Measurements from ENCODE around the gene FAS. TPM values are rescaled to one million over a fixed set of nuclear protein-coding genes. Genes with fewer than 3 reads are reported as not detected.

Gene FAS
- total and polyA plus RNA-seq, 9 of the 15 experiments (the other 6 are each of a cell fraction or from before 2014, with no cell fraction given): 0.08 to 0.62 (median 0.37) TPM

- no peaks in the 10 kb centered on the region for H3K9me3 ChIP-seq (replicated peaks; ENCODE audit: control insufficient read depth, insufficient read depth, low read depth, low read length)
- intact Hi-C loops (cut with micrococcal nuclease): loop anchor here (10.0 kb wide), 1 partner anchor 148 kb away; no protein-coding TSS in a partner anchor
- no peak overlapping the region for H3K4me3 ChIP-seq
- no peaks in the 10 kb centered on the region for H3K79me2 ChIP-seq (ENCODE audit: control insufficient read depth, insufficient read depth, low read length)
- FAIRE-seq: no peak
- no peak overlapping the region for H3K27ac ChIP-seq (ENCODE audit: extremely low read depth, low read depth, low read length)
- WGBS (ENCODE audit: insufficient coverage, low coverage, missing lambda C conversion rate): 0% methylated on average over 1 of the region's 2 CpGs
- H3K4me1 ChIP-seq (replicated peaks in 1 of 2; ENCODE audit: control insufficient read depth in 2 of 2, insufficient read depth in 2 of 2, low read length in 2 of 2): peaks cover 0 to 2% of the 10 kb centered on the region in 2 experiments; a peak in 2 of 5 replicates
- BruUV-seq (replicated peaks): no TSS peak
- TF ChIP-seq ZNF644 (tag; IDR thresholded peaks at IDR 0.05; ENCODE audit: low read depth) (no peak), ZNF79 (CRISPR knock-in tag; IDR thresholded peaks at IDR 0.05; ENCODE audit: low read depth) (no peak), CREBBP (IDR thresholded peaks at IDR 0.05; ENCODE audit: low read depth, low read length) (no peak), NKRF (IDR thresholded peaks at IDR 0.05; ENCODE audit: borderline replicate concordance) (no peak), MAX (CRISPR knock-in tag; IDR thresholded peaks at IDR 0.05) (no peak), BRD9 (IDR thresholded peaks at IDR 0.05; ENCODE audit: low read depth, partially characterized antibody) (no peak), PPARD (CRISPR knock-in tag; IDR thresholded peaks at IDR 0.05) (no peak), ZNF436 (CRISPR knock-in tag; IDR thresholded peaks at IDR 0.05) (no peak), ZBTB34 (CRISPR knock-in tag; IDR thresholded peaks at IDR 0.05) (no peak), EP400 (IDR thresholded peaks at IDR 0.05) (no peak), SIX5 (IDR thresholded peaks at IDR 0.05; ENCODE audit: borderline replicate concordance in 1 of 2, insufficient read depth in 1 of 2, low read depth in 1 of 2, low read length in 2 of 2) (no peak), RFX7 (CRISPR knock-in tag; IDR thresholded peaks at IDR 0.05) (no peak), TCF7L2 (IDR thresholded peaks at IDR 0.05; ENCODE audit: low read depth, low read length) (no peak)
- TF ChIP-seq, protein P1, sequence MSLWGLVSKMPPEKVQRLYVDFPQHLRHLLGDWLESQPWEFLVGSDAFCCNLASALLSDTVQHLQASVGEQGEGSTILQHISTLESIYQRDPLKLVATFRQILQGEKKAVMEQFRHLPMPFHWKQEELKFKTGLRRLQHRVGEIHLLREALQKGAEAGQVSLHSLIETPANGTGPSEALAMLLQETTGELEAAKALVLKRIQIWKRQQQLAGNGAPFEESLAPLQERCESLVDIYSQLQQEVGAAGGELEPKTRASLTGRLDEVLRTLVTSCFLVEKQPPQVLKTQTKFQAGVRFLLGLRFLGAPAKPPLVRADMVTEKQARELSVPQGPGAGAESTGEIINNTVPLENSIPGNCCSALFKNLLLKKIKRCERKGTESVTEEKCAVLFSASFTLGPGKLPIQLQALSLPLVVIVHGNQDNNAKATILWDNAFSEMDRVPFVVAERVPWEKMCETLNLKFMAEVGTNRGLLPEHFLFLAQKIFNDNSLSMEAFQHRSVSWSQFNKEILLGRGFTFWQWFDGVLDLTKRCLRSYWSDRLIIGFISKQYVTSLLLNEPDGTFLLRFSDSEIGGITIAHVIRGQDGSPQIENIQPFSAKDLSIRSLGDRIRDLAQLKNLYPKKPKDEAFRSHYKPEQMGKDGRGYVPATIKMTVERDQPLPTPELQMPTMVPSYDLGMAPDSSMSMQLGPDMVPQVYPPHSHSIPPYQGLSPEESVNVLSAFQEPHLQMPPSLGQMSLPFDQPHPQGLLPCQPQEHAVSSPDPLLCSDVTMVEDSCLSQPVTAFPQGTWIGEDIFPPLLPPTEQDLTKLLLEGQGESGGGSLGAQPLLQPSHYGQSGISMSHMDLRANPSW (CRISPR knock-in tag; IDR thresholded peaks at IDR 0.05): no peak
- TF ChIP-seq, protein P2, sequence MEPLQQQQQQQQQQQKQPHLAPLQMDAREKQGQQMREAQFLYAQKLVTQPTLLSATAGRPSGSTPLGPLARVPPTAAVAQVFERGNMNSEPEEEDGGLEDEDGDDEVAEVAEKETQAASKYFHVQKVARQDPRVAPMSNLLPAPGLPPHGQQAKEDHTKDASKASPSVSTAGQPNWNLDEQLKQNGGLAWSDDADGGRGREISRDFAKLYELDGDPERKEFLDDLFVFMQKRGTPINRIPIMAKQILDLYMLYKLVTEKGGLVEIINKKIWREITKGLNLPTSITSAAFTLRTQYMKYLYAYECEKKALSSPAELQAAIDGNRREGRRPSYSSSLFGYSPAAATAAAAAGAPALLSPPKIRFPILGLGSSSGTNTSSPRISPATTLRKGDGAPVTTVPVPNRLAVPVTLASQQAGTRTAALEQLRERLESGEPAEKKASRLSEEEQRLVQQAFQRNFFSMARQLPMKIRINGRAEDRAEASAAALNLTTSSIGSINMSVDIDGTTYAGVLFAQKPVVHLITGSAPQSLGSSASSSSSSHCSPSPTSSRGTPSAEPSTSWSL (CRISPR knock-in tag; IDR thresholded peaks at IDR 0.05; ENCODE audit: borderline replicate concordance): no peak
- no peaks in the 10 kb centered on the region for H3K9me1 ChIP-seq (ENCODE audit: control insufficient read depth, insufficient read depth, low read length)
- no peak overlapping the region for H3K4me2 ChIP-seq (ENCODE audit: insufficient read depth, low read length)
- no peak for DNase-seq (ENCODE audit: extremely low read depth in 1 of 4, low spot score in 3 of 4)
- ChIA-PET CTCF (ENCODE audit: low intra/inter-chr PET ratio) (no interaction called here), POLR2A (no interaction called here)
- no peak overlapping the region for H3K9ac ChIP-seq (ENCODE audit: insufficient read depth in 1 of 2, low read depth in 2 of 2, low read length in 2 of 2)
- in situ Hi-C loops (cut with MboI): no loop called here
- no peaks in the 10 kb centered on the region for H3K27me3 ChIP-seq (ENCODE audit: control insufficient read depth in 2 of 2, insufficient read depth in 2 of 2, low read length in 2 of 2)
- H4K20me1 ChIP-seq (replicated peaks; ENCODE audit: control insufficient read depth, insufficient read depth, low read length): no peaks in the 10 kb centered on the region
- H3K36me3 ChIP-seq (ENCODE audit: control insufficient read depth, insufficient read depth, low read length): no peaks in the 10 kb centered on the region
- no peak for ATAC-seq
- H2AFZ ChIP-seq (ENCODE audit: low read depth, low read length): no peak overlapping the region
Observed at GRCh38 chr10:88982366-88982765, 8.2 kb upstream of the FAS start.

Measured in K562 (cell line).